GM20431 (cell line): Measurements from ENCODE around the gene SLC10A3.

Experiments
- in situ Hi-C: fragments of 300-500 bp; cut with MseI, MboI; formaldehyde crosslinking; loops from one replicate; pipeline ENCODE4 v1.15.0; 2020; ENCODE audit warnings: low sequenced_read_pairs; ENCODE audit not compliant: unreplicated experiment

Gene SLC10A3

GRCh38 chrX:154467556-154467955 is 22.9 kb downstream of the SLC10A3 start:
- in situ Hi-C loops: no loop called here

GRCh38 chrX:154466907-154467306 is 23.5 kb downstream of the SLC10A3 start:
- in situ Hi-C loops: no loop called here

DNA sequence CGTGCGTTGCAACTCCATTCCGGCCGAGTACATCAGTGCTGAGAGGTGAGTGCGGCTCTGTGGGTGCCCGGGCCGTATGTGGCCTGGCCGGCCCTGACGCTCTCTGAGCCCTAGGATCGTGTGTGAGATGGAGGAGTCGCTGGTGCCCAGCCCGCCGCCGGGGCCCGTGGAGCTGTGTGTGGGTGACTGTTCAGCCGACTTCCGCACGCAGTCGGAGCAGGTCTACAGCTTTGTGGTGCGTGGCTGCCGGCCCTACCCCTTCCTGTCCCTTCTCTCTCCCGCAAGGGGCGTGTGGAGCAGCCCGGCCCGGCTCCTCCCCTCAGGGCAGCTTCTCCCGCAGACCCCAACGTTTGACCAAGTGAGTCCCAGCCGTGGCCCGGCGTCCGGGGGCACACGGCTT is 24.4 kb downstream of the SLC10A3 start:
- in situ Hi-C loops: no loop called here

DNA sequence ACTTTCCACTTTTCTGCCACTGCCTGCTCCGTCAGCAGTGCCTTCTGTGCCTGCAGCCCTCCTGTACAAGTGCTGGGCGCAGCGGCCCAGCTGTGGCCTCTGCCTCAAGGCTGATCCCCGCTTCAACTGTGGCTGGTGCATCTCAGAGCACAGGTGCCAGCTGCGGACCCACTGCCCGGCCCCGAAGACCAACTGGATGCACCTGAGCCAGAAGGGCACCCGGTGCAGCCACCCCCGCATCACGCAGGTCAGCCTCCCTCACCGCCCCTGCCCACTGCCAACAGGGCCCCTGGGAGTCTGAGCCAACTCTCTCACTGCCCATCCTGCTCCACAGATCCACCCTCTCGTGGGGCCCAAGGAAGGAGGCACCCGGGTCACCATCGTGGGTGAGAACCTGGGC is 24.8 kb downstream of the SLC10A3 start:
- in situ Hi-C loops: no loop called here

GRCh38 chrX:154464806-154465365 is 25.5 kb downstream of the SLC10A3 start:
- in situ Hi-C loops: no loop called here

GRCh38 chrX:154463611-154464220 is 26.7 kb downstream of the SLC10A3 start:
- in situ Hi-C loops: no loop called here

DNA sequence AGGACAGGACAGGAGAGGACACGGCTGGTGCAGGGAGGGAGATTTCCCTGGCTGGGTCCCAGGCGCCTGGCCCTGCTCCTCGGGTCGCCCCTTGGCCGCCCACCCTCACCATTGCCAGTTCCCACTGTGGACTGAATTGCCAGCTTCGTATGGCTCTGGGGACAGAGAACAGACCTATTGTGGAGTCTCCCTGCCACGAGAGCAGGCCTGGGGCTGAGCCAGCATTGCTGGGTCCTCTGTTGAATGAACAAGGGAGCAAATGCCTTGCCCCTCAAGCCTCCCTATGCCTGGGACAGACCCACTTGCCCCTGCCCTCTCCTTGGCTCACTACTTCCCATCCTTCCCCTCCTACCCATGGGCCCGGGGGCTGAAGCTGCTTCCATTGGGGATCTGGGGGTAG is 28.0 kb downstream of the SLC10A3 start:
- in situ Hi-C loops: no loop called here

GRCh38 chrX:154460326-154460725 is 30.1 kb downstream of the SLC10A3 start:
- in situ Hi-C loops: no loop called here

DNA sequence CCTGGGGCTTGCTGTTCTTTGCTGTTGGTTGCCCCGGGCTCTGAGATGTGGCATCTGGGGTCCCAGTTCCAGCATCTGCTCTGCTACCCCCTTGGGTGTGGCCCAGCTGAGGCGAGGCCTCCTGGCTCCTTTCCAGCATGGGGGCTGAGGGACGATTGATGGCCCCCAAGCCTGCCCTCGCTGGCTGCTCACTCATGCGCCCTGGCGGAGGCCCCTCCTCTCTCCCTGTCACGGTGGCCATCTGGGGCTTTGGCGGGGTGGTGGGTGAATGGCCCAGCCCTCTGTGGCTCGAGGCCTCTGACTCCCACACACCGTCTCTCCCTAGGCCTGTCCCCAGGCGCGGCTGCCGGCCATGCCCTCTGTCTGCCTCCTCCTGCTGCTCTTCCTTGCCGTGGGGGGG is 30.6 kb downstream of the SLC10A3 start:
- in situ Hi-C loops: no loop called here

- in situ Hi-C loops: no loop called here
These were observed 31.3 kb downstream of the SLC10A3 start for GRCh38 chrX:154458954-154459778.

DNA sequence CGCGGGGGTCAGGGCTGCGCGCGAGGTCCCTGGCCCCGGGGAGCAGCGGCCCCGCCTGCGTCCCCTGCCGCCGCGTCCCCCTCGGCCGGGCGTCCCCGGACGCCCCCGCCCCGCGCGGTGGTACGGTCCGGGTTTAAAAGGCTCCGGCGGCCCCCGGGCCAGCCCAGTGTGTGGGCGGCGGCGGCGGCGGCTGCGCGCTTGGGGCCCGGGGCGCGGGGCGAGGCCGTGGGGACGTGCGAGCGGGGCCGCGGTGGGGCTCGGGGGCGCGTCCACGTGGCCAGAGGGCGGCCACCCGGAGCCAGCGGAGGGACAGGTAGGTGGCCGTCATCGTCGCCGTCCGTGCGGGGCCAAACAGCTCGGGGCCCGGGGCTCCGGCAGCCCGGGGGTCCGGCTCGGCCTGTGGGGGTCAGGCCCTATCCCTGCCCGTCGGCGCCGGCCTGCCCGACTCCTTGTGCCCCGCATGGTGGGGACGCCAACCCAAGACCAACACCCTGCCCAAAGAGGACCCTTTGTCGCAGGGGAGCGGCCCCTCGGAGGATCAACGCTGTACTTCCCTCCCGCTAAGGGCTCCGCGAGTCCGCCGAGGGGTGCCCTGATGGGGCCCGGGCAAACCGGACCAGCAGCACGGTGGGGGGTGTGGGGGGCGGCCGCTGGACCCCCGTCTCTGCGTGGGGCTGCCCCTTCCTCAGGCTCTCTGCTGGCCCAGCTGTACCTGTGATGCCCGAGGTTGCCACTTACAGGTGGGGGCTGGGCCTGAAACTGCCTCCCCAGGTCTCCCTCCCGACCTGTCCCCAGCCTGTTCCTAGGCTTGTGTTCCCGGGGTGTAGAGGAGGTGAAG is 32.1 kb downstream of the SLC10A3 start, which contains the start of gene PLXNA3:
PLXNA3 (plus strand) TSS at position 166 of the 838 bp plus-strand sequence. CDS start 1,903 bp downstream, outside the sequence.
- in situ Hi-C loops: no loop called here

DNA sequence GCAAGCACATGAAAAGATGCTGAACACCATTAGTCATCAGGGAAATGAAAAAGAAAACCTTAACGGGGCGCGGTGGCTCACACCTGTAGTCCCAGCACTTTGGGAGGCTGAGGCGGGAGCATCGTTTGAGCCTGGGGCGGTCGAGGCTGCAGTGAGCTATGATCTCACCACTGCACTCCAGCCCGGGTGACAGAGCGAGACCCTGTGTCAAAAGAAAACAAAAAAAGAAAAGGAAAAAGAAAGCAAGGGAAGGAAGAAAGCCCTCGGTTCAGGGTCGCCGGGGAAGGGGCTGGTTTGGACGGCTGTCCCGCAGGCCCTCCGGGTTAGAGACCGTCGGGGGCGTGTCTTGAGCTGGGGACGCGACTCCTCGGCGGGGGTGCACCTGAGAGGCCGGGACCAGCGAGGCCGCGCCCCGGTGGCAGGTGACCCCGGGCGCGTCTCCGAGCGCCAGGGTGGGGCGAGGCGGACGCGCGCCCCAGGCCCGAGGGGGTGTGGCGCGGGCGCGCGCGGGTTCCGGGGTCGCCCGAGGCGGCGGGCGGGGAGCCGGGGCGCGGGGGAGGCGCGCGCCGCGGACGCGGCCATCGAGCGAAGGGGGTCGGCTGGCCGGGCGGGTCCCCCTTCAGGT is 32.8 kb downstream of the SLC10A3 start:
- in situ Hi-C loops: no loop called here

- in situ Hi-C loops: no loop called here
These were observed 37.6 kb downstream of the SLC10A3 start for GRCh38 chrX:154452823-154453222.

DNA sequence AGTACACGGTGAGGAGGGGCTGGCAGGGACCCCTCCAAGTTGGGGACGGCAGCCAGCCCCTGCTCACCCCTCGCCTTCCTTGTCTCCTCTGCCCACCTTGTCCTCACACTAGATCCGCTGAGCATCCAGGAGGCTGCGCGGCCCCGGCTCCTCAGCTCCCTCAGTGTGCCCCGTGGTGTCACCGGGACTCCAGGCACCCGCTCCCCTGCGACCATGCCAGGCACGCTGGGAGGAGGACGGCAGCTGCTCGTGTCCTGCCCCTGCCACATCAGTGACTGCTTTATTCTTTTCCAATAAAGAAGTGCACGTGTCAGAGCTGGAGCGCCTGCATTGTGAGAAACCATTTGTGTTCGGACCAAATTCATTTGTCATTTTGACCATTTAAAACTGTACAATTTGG is 40.1 kb downstream of the SLC10A3 start:
- in situ Hi-C loops: no loop called here

- in situ Hi-C loops: no loop called here
These were observed 40.8 kb downstream of the SLC10A3 start for GRCh38 chrX:154449618-154450017.

DNA sequence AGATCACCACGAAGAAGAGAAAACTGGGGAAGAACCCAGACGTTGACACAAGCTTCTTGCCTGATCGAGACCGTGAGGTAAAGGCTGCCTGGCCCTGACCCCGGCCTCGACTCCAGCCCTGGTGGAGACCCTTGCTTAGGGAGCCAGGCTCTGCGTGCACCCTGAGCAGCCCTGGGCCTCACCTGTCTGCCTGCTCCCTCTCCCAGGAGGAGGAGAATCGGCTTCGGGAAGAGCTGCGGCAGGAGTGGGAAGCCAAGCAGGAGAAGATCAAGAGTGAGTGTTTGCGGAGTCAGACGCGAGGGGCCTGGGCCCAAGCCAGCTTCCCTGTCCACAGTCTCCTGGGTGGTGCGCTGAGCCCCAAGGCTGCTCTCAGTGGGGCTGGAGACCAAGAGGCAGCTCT is 41.9 kb downstream of the SLC10A3 start:
- in situ Hi-C loops: no loop called here

DNA sequence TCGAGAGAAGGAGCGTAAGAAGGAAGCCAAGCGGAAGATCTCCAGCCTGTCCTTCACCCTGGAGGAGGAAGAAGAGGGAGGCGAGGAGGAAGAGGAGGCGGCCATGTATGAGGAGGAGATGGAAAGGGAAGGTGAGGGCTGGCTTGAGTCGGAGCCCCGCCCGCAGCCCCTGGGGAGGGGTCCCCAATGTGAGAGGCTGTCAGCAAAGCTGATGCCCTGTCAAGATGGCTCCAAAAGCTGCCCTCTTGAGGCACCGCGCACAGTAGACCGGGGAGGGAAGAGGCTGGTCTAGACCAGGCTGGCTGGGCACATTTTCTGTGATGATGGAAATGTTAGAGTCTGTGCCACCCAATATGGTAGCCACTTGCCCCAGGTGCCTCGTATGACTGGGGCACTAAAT is 44.0 kb downstream of the SLC10A3 start:
- in situ Hi-C loops: no loop called here

GRCh38 chrX:154445776-154446175 is 44.7 kb downstream of the SLC10A3 start:
- in situ Hi-C loops: no loop called here

DNA sequence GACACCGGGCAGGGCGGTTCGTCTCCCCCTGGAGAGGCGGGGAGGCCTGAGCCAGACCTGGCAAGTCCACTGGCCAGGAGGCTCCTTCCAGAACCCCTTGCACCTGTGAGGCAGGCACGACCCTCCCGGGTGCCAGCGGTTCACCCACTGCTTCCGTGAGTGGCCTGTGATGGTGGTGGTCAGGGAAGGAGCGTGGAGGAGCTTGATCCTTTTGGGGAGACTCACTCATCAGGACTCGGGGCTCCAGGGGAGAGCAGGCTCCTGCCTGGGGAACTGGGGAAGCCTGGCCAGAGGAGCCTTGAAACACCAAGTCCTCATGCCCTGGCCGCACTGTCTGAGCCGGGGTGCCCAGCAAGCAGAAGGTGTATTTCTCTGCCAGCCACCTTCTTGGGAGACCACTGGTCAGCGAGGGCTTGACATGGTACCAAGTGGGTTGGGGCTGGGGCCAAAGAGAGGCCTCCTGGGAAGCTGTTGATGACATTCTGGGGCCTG is 45.6 kb downstream of the SLC10A3 start:
- in situ Hi-C loops: no loop called here
